GM21576 (cell line): Measurements from ENCODE around the gene ZBTB32.
"Not testable (repeated sequence)": the region's sequence is repeated elsewhere in the genome, so short reads cannot be mapped to it uniquely, and the experiment has no call there.

Experiments
- ATAC-seq: cut with Tn5 transposase; IDR thresholded peaks from one replicate; pipeline ENCODE4 v1.9.1; 2021; ENCODE audit warnings: mild to moderate bottlenecking, moderate library complexity; ENCODE audit not compliant: unreplicated experiment

ZBTB32 gene

DNA sequence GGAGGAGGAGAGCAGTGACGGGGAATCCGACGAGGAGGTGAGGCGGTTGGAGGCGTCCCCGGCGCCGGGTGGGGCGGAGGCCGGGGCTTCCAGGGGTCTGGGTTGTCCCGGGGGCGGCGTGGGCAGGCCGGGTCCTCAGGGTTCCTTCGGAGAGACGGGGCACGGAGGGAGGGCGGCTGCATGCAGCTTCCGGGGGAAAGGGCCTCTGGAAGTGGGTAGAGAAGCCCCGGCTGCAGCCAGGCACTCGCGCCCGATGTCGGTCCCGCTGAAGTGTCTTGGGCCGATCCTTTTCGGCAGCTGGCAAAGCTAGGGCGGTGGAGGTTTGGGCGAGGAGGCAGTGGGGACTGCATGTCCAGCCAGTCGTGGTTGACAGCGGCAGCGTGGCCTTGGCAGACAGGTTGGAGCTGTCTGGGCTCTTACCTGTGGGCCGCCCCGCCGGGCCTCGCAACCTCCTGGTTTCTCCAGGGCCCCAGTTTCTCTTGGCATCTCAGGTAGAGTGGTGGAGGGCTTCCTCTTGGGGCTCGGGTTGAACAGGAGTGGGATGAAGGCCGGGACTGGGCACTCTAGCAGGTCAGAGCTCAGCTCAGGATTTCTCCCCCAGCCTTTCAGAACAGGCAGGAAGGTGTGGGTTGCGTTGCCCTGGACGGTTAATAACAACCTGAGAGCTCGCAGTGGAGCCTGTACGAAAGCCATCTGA, 14.1 kb downstream of the ZBTB32 start:
- no peak for ATAC-seq

DNA sequence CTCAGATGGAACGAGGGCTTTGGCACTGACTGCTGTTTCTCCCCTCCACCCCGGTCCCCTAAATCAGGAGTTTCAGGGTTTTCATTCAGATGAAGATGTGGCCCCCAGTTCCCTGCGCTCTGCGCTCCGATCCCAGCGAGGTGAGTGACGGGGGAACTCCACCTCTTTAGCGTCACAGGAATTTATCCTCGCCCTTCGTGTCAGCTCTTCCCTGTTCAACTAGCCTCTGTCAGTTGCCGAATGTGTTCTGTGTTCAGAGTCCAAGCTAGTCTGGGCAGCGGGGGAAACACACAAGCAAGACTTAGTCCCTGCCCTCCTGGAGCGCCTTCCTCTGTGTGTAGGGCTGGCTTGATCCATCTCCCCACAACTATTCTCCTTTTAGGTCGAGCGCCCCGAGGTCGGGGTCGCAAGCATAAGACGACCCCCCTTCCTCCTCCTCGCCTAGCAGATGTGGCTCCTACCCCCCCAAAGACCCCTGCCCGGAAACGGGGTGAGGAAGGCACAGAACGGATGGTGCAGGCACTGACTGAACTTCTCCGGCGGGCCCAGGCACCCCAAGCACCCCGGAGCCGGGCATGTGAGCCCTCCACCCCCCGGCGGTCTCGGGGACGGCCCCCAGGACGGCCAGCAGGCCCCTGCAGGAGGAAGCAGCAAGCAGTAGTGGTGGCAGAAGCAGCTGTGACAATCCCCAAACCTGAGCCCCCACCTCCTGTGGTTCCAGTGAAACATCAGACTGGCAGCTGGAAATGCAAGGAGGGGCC, 15.2 kb downstream of the ZBTB32 start:
- ATAC-seq, result no peak

DNA sequence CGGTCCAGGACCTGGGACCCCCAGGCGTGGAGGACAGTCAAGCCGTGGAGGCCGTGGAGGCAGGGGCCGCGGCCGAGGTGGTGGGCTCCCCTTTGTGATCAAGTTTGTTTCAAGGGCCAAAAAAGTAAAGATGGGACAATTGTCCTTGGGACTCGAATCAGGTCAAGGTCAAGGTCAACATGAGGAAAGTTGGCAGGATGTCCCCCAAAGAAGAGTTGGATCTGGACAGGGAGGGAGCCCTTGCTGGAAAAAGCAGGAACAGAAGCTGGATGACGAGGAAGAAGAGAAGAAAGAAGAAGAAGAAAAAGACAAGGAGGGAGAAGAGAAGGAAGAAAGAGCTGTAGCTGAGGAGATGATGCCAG, 15.8 kb downstream of the ZBTB32 start:
- no peak for ATAC-seq

DNA sequence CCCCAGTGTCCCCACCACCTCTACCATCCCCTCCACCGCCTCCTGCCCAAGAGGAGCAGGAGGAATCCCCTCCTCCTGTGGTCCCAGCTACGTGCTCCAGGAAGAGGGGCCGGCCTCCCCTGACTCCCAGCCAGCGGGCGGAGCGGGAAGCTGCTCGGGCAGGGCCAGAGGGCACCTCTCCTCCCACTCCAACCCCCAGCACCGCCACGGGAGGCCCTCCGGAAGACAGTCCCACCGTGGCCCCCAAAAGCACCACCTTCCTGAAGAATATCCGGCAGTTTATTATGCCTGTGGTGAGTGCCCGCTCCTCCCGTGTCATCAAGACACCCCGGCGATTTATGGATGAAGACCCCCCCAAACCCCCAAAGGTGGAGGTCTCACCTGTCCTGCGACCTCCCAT, 16.3 kb downstream of the ZBTB32 start:
- ATAC-seq, result no peak

DNA sequence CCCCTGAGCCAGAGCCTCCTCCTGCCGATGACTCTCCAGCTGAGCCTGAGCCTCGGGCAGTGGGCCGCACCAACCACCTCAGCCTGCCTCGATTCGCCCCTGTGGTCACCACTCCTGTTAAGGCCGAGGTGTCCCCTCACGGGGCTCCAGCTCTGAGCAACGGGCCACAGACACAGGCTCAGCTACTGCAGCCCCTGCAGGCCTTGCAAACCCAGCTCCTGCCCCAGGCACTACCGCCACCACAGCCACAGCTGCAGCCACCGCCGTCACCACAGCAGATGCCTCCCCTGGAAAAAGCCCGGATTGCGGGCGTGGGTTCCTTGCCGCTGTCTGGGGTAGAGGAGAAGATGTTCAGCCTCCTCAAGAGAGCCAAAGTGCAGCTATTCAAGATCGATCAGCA, 17.0 kb downstream of the ZBTB32 start:
- ATAC-seq, result no peak

DNA sequence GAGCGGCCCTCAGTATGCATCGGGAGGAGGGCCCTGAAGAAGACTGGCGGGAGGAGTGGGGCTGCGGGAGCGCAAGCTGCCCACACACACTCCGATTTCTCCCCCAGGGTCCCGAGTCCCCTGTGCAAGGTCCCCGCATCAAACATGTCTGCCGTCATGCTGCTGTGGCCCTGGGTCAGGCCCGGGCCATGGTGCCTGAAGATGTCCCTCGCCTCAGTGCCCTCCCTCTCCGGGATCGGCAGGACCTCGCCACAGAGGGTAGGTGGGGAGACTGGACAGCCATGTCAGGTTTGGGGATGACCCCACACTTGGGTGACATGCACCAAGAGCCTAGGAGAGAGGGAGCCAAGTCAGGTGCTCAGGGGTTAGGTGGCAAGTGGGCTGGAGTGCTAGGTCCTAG, 18.1 kb downstream of the ZBTB32 start:
- ATAC-seq, result no peak

DNA sequence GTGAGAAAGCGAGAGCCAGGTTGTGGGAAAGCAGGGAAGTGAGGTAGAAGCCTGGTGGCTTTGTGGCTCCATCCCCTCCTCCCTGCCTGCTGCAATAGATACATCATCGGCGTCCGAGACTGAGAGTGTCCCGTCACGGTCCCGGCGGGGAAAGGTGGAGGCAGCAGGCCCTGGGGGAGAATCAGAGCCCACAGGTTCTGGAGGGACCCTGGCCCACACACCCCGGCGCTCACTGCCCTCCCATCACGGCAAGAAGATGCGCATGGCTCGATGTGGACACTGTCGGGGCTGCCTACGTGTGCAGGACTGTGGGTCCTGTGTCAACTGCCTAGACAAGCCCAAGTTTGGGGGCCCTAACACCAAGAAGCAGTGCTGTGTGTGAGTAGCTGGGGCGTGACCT, 18.5 kb downstream of the ZBTB32 start:
- ATAC-seq, result no peak

DNA sequence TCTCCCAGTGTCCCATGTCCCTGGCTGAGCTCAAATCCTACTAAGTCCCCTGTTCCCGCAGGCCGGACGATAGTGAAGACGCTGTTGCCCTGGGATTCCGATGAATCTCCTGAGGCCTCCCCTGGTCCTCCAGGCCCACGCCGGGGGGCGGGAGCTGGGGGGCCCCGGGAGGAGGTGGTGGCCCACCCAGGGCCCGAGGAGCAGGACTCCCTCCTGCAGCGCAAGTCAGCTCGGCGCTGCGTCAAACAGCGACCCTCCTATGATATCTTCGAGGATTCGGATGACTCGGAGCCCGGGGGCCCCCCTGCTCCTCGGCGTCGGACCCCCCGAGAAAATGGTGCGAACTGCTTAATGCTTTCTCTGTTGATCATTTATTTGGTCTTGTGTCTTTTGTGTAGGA, 19.3 kb downstream of the ZBTB32 start:
- no peak for ATAC-seq

DNA sequence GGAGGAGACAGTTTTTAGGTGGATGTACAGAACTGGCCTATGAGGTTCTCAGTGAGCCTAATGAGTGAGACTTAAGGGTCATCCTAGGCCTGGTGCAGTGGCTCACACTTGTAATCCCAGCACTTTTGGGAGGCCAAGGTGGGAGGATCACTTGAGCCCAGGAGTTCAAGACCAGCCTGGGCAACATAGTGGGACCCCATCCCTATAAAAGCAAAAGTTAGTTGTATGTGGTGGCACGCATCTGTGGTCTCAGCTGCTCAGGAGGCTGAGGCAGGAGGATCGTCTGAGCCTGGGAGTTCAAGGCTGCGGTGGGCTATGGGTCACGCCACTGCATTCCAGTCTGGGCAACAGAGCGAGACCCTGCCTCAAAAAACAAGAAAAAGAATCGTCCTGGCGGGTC, 19.8 kb downstream of the ZBTB32 start:
- not testable (repeated sequence) for ATAC-seq

DNA sequence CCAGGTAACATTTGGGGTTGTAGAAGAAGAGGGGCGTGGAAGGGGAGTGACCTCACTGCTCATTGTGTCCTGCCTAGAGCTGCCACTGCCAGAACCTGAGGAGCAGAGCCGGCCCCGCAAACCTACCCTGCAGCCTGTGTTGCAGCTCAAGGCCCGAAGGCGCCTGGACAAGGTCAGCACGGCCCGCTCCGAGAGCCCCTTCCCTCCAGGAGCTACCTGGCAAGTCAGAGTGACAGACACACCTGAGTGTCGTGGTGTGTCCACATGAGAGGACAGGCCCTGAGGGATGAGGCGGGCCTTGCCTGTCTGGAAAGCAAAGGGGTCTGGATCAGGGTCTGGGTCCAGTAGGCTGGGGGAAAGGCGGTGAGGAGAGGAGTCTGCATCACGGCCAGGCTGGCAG, 20.2 kb downstream of the ZBTB32 start:
- no peak for ATAC-seq

DNA sequence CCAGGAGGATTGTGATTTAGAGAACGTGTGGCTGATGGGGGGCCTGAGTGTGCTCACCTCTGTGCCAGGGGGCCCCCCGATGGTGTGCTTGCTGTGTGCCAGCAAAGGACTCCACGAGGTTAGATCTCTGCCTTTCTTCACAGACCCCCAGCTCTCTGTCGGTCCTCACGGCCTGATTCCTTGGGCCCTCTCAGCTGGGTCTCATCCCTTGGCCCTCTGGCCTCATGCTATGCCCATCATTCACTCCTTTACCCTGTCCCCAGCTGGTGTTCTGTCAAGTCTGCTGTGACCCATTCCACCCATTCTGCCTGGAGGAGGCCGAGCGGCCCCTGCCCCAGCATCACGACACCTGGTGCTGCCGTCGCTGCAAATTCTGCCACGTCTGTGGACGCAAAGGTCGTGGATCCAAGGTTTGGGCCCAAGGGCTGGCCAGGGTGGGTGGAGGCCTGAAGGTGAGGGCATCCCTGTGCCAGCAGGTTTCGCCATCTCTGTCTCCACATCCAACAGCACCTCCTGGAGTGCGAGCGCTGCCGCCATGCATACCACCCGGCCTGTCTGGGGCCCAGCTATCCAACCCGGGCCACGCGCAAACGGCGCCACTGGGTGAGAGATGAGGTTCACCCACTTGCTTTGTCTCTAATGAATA, 21.0 kb downstream of the ZBTB32 start:
- no peak for ATAC-seq

DNA sequence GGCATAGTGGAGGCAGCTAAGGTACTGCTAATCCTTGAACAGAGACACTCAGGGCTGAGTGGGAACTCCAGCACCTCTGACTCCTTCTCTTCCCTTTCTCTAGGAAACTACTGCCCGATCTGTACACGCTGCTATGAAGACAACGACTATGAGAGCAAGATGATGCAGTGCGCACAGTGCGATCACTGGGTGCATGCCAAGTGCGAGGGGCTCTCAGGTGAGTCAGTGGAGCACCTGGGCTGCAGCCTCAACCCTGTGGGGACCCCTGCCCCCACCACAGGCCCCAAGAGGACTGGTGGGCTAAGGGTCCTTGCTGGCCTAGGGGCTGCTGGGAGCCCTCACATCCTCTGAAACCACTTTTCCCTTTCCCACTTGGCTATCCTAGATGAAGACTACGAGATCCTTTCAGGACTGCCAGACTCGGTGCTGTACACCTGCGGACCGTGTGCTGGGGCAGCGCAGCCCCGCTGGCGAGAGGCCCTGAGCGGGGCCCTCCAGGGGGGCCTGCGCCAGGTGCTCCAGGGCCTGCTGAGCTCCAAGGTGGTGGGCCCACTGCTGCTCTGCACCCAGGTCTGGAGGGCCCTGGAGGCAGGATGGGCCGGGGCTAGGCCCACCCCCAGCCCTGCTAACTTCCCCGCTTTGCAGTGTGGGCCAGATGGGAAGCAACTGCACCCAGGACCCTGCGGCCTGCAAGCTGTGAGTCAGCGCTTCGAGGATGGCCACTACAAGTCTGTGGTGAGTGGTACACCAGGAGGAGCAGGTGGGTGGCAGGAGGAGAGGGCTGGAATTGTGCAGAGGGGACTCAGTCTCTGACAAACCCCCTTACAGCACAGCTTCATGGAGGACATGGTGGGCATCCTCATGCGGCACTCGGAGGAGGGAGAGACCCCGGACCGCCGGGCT, 22.9 kb downstream of the ZBTB32 start:
- ATAC-seq, result no peak

DNA sequence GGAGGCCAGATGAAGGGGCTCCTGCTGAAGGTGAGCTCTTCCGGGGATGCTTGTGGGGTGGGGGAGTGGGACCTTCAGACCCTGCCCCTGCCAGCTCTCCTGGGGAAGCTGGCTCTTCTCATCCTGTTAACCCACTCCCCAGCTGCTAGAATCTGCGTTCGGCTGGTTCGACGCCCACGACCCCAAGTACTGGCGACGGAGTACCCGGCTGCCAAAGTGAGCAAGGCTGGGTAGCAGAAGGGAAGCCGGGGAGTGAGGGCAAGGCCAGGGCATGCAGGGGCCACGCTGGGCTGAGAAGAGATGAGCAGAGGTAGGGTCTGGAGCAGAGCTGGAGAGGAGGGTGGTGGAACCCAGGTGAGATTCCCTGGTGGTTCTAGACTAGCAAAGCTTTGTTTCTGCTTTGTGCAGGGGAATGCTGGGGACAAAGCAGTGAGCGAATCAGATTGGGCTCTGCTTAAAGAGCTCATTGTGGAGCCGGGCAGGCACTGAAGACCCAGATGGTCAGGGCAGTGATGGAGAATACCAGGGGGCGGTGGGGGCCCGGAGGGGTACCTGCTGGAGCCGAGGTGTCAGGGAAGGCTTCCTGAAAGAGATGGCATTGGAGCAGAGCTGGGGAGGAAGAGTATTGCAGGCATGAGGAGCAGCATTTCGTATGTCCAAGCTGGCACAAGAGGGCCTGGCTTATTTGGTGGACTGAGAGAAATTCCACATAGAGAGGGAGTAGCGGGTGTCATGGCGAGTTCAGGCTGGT, 23.8 kb downstream of the ZBTB32 start:
- ATAC-seq, result no peak

DNA sequence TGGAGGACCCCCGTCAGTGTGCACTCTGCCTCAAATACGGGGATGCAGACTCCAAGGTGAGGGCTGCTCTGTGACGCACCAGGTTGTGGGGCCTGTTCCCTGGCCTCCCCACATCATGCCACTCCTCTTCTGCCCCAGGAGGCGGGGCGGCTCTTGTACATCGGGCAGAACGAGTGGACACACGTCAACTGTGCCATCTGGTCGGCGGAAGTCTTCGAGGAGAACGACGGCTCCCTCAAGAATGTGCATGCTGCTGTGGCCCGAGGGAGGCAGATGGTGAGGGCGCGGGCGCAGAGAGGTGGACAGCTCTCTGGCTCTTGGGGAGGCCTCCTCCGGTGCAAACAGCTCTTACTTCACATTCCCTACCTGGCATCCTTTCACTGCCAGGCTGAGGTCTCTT, 24.7 kb downstream of the ZBTB32 start:
- no peak for ATAC-seq

DNA sequence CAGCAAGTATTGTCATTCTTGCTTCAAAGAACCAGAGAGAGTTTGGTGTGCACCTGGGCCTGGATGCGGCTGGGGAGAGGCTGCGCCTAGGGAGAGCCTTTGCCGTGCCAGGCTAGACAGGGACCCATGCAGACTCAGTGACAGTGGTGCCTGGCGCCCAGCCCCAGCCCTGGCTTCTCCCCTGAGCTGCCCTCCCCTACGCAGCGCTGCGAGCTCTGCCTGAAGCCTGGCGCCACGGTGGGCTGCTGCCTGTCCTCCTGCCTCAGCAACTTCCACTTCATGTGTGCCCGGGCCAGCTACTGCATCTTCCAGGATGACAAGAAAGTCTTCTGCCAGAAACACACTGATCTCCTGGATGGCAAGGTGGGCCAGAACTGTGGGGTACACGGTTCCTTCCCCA, 25.4 kb downstream of the ZBTB32 start:
- ATAC-seq, result no peak

DNA sequence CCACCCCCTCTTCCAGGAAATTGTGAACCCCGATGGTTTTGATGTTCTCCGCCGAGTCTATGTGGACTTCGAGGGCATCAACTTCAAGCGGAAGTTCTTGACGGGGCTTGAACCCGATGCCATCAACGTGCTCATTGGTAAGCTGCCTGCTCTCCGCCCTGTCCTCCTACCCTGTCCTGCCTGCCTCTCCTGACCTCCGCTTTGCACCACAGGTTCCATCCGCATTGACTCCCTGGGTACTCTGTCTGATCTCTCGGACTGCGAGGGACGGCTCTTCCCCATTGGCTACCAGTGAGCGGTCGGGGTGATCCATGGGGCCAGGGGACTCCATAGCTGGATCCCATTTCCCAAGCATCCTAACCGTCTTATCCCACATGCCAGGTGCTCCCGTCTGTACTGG, 26.0 kb downstream of the ZBTB32 start:
- no peak for ATAC-seq

DNA sequence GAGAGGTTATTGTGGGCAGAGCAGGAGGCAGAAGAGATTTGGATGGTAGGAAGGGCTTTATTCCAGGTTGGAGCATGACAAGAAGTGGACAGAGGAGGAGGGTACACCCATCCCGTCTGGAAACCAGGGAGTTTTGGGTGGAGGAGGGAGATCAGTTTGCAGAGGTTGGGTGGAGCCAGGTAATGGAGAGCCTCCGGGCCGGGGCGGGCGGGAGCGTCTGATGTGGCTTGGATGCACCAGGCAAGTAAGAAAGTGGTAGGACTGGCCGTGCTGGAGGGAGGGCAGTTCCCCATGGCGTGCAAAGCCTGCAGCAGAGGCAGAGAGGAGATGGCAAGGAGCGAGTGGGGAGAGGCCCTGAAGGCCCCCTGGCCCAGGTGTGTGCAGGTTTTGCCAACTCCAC, 27.0 kb downstream of the ZBTB32 start:
- ATAC-seq, result no peak

DNA sequence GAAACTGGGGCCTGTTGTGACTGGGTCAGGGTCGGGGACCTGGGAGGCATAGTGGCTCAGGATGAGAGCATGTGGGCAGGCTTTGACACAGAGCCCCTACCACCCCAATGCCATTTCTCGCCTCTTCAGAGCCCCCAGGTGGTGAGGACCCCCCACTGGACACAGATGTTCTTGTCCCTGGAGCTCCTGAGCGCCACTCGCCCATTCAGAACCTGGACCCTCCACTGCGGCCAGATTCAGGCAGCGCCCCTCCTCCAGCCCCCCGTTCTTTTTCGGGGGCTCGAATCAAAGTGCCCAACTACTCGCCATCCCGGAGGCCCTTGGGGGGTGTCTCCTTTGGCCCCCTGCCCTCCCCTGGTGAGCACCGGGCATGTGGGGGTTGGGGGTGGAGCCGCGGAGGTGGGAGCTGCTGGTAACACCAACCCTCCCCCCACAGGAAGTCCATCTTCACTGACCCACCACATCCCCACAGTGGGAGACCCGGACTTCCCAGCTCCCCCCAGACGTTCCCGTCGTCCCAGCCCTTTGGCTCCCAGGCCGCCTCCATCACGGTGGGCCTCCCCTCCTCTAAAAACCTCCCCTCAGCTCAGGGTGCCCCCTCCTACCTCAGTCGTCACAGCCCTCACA, 27.5 kb downstream of the ZBTB32 start:
- ATAC-seq, result no peak

DNA sequence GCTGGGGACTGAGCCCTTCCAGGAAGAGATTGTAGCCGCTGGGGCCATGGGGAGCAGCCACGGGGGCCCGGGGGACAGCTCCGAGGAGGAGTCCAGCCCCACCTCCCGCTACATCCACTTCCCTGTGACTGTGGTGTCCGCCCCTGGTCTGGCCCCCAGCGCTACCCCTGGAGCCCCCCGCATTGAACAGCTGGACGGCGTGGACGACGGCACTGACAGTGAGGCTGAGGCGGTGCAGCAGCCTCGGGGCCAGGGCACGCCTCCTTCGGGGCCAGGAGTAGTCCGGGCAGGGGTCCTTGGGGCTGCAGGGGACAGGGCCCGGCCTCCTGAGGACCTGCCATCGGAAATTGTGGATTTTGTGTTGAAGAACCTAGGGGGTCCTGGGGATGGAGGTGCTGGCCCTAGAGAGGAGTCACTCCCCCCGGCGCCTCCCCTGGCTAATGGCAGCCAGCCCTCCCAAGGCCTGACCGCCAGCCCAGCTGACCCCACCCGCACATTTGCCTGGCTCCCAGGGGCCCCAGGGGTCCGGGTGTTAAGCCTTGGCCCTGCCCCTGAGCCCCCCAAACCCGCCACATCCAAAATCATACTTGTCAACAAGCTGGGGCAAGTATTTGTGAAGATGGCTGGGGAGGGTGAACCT, 28.3 kb downstream of the ZBTB32 start:
- ATAC-seq, result no peak
